Measurements from ENCODE around the gene SPINK9.

SPINK9 gene

DNA sequence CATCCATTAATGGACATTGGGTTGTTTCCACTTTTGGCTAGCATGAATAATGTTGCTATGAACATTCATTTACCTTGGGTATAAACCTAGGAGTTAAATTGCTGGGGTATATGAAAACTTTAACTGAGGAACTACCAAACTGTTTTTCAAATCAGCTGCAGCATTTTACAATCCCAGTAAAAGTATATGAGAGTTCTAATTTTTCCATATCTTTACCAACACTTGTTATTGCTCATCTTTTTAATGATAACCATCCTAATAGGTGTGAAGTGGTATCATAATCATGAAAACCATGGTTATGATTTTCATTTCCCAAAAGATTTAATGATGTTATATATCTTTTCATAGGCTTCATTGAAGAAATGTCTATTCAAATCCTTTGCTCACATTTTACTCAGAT is 32.9 kb downstream of the SPINK9 start:
- no peak for DNase-seq (ENCODE audit: low read depth)

GRCh38 chr5:148372166-148372725 is 36.9 kb downstream of the SPINK9 start:
- DNase-seq (ENCODE audit: low read depth): no peak

- no peak for DNase-seq (ENCODE audit: low read depth)
These were observed 37.5 kb downstream of the SPINK9 start for GRCh38 chr5:148372893-148373292.

GRCh38 chr5:148374690-148375360 is 39.5 kb downstream of the SPINK9 start:
- DNase-seq (ENCODE audit: low read depth): no peak

DNA sequence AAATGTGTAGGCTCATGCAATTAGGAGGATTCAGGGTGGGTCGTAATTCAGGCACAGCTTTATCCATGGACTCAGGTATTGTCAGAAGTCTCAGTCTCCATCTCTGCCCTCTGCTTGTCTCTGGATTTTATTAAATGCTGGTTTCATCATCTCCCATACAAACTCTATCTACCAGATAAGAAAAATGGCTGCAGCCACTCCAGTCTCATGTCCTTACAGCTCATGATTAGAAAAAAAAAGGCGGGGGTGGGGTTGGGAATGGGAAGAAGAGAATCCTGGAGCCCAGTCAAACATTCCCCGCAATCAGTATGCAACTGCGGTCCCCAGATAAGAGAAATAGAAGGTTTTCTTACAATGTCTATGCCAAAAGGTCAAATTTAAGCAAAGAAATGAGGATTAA is 40.8 kb downstream of the SPINK9 start:
- DNase-seq (ENCODE audit: low read depth): no peak

GRCh38 chr5:148378670-148379069 is 43.3 kb downstream of the SPINK9 start:
- no peak for DNase-seq (ENCODE audit: low read depth)

GRCh38 chr5:148379340-148379739 is 44.0 kb downstream of the SPINK9 start:
- no peak for DNase-seq (ENCODE audit: low read depth)

GRCh38 chr5:148381906-148382305 is 46.5 kb downstream of the SPINK9 start:
- DNase-seq (ENCODE audit: low read depth): no peak

- DNase-seq (ENCODE audit: low read depth): no peak
These were observed 47.6 kb downstream of the SPINK9 start for GRCh38 chr5:148382961-148383360.

DNA sequence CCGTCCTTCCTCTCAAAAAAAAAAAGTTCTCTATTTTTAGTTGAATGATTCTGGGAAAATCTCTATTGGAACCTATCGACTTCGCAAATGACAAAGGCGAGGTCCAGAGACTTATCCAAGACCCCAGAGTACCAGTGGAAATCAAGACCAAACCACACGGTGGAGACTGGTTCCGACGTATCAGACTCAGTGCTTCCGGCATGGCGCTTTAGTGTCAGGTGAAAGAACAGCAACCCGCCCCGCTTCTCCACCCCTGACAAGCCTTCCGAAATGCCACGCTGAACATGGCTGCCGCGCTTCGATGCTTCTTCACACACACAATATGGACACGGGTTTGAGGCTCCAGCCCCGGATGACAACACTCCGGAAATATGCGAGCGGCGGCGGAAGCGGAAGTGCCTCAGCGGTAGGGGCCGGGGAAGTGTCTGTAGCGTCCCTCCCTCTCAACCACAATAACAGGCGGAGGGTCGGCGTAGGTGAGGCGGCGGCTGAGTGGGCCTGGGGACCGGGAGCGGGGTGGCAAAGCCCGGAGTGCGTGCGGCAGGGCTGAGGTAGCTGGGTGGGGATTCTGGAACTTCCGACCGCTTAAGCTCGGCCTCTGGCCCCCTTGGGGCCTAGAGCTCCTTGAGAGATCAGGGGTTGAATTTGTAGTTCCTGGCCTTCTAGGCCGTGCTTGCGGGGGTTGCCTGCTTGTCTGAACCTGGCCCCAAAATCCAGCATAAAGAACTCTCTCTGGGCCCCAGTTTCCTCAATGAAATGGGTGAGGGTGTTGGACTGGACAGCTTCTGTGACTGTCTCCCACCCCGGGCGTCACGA is 48.4 kb downstream of the SPINK9 start, which contains the start of gene FBXO38:
Gene FBXO38, plus strand, starts transcription at position 395 of the 816 bp plus-strand sequence. CDS start 10,819 bp downstream, outside the sequence.
- DNase-seq (ENCODE audit: low read depth): peak; percentile 77

DNA sequence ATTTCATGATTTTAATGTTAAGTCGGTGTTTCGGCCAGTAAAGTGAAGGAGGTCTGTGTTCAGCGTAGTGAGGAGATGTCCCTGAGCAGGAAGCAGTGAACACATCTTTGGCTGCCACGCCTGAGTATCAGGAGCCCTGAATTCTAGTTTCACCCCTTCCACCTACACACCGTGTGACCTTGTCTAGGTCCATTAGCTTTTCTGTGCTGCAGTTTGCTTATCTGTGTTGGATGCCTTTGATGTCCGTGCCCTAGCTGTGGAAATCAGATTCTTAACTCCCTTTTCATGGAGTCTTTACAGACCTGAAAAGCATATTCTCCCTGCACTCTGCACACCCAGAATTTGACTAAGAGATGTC is 49.0 kb downstream of the SPINK9 start:
- no peak for DNase-seq (ENCODE audit: low read depth)

DNA sequence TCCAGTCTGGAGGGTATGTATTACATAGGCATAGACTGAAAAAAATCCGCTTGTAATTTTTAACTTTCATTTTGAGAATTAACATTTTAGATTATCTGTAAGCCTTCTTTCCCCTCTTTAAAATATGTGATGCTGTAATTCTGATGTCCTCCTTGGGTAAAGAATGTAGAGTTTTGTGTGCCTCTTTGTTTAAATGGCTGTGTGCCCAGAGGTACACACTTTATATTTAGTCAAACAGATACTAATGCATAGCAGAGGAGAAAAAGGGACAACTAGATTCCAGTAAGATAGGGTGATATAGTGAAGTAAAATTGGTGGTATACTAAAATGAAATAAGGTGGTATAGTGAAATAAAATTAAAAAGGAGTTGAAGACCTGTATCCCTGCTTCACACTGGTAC is 49.7 kb downstream of the SPINK9 start:
- DNase-seq (ENCODE audit: low read depth): no peak

- DNase-seq (ENCODE audit: low read depth): no peak
These were observed 50.7 kb downstream of the SPINK9 start for GRCh38 chr5:148386041-148386440.

DNA sequence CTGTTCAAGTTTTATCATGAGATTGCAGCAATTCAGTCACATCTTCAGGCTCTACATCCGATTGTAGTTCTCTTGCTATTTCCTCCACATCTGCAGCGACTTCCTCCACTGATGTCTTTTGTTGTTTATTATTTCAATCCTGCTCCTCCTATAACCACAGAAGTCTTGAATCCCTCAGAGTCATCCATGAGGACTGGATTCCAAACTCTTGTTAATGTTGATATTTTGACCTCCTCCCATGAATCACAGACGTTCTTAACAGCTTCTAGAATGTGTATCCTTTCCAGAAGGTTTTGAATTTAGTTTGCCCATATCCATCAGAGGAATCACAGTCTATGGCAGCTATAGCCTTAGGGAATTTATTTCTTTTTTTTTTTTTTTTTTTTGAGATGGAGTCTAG is 52.0 kb downstream of the SPINK9 start:
- DNase-seq (ENCODE audit: low read depth): no peak

DNA sequence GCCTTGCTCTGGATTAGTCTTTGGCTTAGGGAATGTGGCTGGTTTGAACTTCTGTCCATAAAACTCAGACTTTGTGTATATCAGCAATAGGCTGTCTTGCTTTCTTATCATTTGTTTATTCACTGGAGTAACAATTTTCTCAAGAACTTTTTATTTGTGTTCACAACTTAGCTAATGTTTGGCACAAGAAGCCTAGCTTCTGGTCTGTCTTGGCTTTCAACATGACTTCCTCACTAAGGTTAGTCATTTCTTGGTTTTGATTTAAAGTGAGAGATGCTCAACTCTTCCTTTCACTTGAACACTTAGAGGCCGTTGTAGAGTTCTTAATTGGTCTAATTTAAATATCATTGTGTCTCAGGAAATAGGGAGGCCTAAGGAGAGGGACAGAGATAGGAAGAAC is 53.3 kb downstream of the SPINK9 start:
- DNase-seq (ENCODE audit: low read depth): no peak

Data from HS-27A (cell line).